ENCODE results near the gene MIEN1.

The MIEN1 gene

GRCh38 chr17:39694593-39694992 is 35.7 kb downstream of the MIEN1 start:
- DNase-seq, result no peak

- no peak for DNase-seq
Measured at GRCh38 chr17:39688945-39689344, 41.4 kb downstream of the MIEN1 start.

- DNase-seq, result no peak
Measured at GRCh38 chr17:39688475-39688835, 41.9 kb downstream of the MIEN1 start.

GRCh38 chr17:39687546-39688474 is 42.5 kb downstream of the MIEN1 start, which contains the start of gene PGAP3:
TSS of gene PGAP3 (minus strand) at chr17:39688057. CDS start at chr17:39688014, 43 bp downstream.
- peak; percentile 84 to 85 for DNase-seq

- no peak for DNase-seq
Measured at GRCh38 chr17:39687101-39687545, 43.2 kb downstream of the MIEN1 start.

GRCh38 chr17:39684369-39685192 is 45.8 kb downstream of the MIEN1 start:
- no peak for DNase-seq

- DNase-seq, result no peak
Measured at GRCh38 chr17:39683295-39683939, 46.9 kb downstream of the MIEN1 start.

- peak in 1 of 2 donors; percentile 33 for DNase-seq
Measured at GRCh38 chr17:39679521-39680192, 50.7 kb downstream of the MIEN1 start.

All from stimulated activated CD4-positive, alpha-beta T cell treated with anti-CD3 and anti-CD28 coated beads, Interleukin-2, amount 100 ng/mL, for 24 hours (primary cell).